Astrocyte of the spinal cord (primary cell): ENCODE measurements around the gene HIPK1.

Source experiments
- DNase-seq: peaks from one replicate; pipeline ENCODE4 v3.0.0; 2011; ENCODE audit warnings: low read depth, low spot score
- H3K4me3 ChIP-seq: 2 replicates; pipeline ENCODE4 v1.5.1; 2011; ENCODE audit warnings: low read depth, mild to moderate bottlenecking, low read length, moderate library complexity
- CTCF ChIP-seq: IDR thresholded peaks from 2 replicates; pipeline ENCODE4 v1.5.1; 2012; ENCODE audit warnings: low read depth, mild to moderate bottlenecking, low read length, inconsistent platforms
- in situ Hi-C: cut with HindIII; loops from 2 replicates; pipeline ENCODE4 v1.10.0; 2017; ENCODE audit warnings: low sequenced_read_pairs

HIPK1 gene

DNA sequence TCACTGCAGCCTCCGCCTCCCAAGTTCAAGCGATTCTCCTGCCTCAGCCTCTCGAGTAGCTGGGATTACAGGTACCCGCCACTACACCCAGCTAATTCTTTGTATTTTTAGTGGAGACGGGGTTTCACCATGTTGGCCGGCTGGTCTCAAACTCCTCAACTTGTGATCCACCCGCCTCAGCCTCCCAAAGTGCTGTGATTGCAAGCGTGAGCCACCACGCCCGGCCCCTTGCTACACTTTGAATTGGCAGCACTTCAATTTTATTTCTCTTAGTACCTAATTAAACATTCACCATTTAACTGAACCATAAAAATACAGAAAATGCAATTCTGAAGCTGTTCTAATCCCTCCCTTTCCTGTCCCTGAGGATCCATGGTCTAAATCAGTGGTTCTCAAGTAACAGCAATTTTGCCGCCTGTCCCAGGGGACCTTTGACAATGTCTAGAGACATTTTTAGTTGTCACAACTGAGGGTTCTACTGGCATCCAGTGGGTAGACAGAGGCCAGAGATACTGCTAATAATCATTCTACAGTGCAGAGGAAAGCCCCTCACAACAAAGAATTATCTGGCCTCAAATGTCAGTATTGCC lies 37.4 kb upstream of the HIPK1 start:
- DNase-seq, result no peak
- no peak overlapping the region for H3K4me3 ChIP-seq
- in situ Hi-C loops, result no loop called here
- no peak for TF ChIP-seq CTCF

DNA sequence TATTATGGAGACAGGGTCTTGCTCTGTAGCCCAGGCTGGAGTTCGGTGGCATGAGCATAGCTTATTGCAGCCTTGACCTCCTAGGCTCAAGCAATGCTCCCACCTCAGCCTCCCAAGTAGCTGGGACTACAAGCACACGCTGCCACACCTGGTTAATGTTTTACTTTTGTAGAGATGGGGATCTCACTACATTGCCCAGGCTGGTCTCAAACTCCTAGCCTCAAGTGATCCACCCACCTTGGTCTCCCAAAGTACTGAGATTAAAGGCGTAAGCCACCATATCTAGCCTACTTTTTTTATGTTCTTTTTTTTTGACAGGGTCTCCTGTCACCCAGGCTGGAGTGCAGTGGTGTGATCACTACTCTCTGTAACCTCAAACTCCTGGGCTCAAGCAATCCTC lies 35.9 kb upstream of the HIPK1 start:
- no peak overlapping the region for H3K4me3 ChIP-seq
- TF ChIP-seq CTCF, result no peak
- in situ Hi-C loops, result no loop called here
- no peak for DNase-seq

DNA sequence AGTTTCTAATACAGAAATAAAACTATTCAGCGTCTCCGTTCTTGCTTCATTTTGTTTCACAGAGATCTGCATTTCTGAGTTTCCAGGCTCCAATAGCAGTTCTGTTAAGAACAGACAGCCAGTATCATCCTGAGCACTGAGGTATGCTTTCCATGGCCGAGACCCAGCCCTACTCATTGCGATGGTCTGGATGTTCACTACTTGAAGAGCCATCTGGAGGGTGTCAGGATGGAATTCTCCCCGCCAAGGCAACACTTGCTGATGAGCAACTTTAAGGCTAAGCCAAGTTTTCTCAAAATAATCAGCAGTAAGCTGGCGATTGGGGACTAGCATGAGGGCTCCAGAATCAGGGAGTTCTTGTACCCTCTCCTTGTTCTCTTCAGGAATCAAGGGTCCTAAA lies 34.0 kb upstream of the HIPK1 start:
- in situ Hi-C loops, result no loop called here
- no peak for DNase-seq
- no peak for TF ChIP-seq CTCF
- no peak overlapping the region for H3K4me3 ChIP-seq

DNA sequence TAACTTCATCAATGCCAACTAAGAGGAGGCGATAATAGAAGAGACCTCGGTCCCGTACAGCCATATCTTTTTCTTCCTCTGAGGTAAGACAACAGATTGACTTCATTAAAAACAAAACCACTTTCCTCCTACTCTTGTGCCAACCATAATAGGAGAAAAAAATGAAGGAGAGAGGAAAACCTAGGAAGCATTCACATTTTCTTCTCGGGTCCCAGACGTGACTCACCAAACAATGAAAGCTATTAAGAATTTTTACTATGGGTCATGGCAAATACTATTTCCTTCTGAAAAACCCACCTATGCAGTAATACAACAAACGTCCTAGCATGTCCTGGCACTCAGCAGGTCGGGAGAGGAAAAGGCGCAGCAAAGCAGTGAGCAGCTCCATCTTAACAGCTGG lies 33.2 kb upstream of the HIPK1 start:
- TF ChIP-seq CTCF, result no peak
- H3K4me3 ChIP-seq, result no peak overlapping the region
- in situ Hi-C loops, result no loop called here
- DNase-seq, result peak; percentile 58

DNA sequence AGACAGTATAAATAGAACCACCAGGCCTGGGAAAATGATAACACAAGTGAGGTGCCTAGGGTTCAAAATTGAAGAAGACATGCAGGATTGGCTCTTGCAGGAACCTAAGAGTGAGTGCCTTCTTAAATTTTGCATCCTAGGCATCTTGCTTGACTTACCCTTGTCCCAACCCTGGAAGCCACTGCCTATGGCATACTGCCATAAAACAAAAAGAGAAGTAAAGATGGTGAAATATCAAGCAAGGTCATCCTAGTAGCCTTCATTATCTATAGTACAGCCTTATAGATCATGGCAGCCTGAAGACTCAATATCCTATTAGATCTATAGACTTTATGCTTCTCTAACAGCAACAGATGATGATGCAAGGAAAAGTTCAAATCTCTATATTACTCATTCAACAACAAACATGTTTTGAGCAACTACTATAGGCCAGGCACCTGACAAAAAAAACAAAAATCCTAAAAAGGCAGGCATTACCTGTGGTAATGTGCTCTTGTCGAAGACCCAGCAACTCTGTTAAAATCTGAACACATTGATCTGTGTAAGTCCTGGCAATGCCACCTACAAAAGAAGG lies 30.8 kb upstream of the HIPK1 start:
- no peak overlapping the region for H3K4me3 ChIP-seq
- no peak for DNase-seq
- TF ChIP-seq CTCF, result no peak
- in situ Hi-C loops, result no loop called here

DNA sequence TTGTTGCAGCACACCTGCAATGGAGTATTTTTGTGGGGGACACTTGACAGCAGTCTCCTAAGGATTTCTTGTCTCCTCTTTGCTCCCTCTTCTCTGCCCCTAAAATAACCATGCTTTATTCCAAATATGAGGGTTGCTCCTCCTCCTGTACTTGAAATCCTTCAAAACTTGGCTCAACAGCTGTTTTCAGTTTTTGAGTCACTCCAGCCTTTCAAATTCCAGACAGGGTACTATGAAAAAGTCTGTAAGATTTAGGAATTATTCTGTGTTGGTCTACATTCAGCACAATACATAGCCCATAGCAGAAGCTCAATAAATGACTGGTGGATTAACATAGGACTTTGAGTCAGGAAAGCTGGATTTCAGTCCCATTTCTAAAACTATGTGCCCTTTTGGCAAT lies 30.0 kb upstream of the HIPK1 start:
- no peak for TF ChIP-seq CTCF
- in situ Hi-C loops, result no loop called here
- no peak overlapping the region for H3K4me3 ChIP-seq
- no peak for DNase-seq

DNA sequence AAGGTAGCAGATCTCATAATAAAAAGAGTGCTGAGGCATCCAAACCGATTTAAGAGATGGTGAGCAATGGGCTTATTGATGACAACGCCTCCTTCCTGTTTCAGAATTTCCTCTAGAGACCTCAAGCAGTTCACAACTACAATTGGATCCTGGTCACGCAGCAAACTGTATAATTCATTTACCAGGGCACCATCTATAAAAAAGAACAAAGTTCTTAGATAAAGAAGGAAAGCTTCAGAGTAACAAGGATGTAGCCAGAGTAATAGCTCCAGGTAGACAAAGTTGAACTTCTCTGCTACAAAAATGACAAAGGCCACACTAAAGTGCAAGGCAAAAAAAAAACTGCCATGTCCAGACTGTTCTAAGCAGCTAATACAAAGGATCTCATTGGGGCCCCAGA lies 27.9 kb upstream of the HIPK1 start:
- in situ Hi-C loops, result no loop called here
- DNase-seq, result no peak
- H3K4me3 ChIP-seq, result no peak overlapping the region
- no peak for TF ChIP-seq CTCF
